A673 (cell line): ENCODE results near the gene ZC3H18.

Experiments used
- EZH2 ChIP-seq: fragments of 200-600 bp; sonication (generic); IDR thresholded peaks from 2 replicates; pipeline ENCODE4 v1.6.1; 2017; ENCODE audit warnings: borderline replicate concordance, low read depth, mild to moderate bottlenecking, mixed read lengths, antibody characterized with exemption, low read length; ENCODE audit not compliant: poor library complexity, severe bottlenecking
- TF ChIP-seq, protein P1 (sequence below): fragments of 300-800, 200-600 bp; sonication (generic); conservative IDR thresholded peaks from 2 replicates; pipeline ENCODE4 v1.5.1; 2017; ENCODE audit warnings: low read depth, mild to moderate bottlenecking, antibody characterized with exemption, low read length, moderate library complexity, mixed read lengths

GRCh38 chr16:88528902-88529318 is 41.3 kb upstream of the ZC3H18 start:
- TF ChIP-seq, protein P1, sequence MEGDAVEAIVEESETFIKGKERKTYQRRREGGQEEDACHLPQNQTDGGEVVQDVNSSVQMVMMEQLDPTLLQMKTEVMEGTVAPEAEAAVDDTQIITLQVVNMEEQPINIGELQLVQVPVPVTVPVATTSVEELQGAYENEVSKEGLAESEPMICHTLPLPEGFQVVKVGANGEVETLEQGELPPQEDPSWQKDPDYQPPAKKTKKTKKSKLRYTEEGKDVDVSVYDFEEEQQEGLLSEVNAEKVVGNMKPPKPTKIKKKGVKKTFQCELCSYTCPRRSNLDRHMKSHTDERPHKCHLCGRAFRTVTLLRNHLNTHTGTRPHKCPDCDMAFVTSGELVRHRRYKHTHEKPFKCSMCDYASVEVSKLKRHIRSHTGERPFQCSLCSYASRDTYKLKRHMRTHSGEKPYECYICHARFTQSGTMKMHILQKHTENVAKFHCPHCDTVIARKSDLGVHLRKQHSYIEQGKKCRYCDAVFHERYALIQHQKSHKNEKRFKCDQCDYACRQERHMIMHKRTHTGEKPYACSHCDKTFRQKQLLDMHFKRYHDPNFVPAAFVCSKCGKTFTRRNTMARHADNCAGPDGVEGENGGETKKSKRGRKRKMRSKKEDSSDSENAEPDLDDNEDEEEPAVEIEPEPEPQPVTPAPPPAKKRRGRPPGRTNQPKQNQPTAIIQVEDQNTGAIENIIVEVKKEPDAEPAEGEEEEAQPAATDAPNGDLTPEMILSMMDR = no peak
- TF ChIP-seq EZH2 = no peak
